Measurements from ENCODE around the gene GRIK4. TPM values are rescaled to one million over a fixed set of nuclear protein-coding genes. Genes with fewer than 3 reads are reported as not detected.

GRIK4 gene
- total RNA-seq, 1 experiment from 2014 or later, result not detected

DNA sequence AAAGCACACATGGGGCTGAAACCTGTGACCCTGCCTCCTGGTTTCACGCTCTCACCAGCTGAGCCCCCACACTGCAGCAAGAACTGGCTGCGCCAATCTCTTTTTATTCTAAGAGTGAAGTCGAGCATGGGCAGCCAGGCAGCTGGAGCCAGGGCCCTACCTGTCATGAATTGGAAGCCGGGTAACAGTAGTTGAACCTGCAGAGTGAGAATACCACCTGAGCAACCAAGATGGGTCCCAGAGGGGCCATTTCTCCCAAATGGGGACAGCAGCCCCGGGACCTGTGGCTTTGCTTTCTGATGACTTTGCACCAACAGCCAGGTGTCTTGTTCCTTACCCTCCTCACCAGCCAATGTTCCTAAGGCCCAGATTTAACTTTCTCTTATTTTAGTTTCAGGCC, 178.9 kb downstream of the GRIK4 start:
- TF ChIP-seq, protein P1, sequence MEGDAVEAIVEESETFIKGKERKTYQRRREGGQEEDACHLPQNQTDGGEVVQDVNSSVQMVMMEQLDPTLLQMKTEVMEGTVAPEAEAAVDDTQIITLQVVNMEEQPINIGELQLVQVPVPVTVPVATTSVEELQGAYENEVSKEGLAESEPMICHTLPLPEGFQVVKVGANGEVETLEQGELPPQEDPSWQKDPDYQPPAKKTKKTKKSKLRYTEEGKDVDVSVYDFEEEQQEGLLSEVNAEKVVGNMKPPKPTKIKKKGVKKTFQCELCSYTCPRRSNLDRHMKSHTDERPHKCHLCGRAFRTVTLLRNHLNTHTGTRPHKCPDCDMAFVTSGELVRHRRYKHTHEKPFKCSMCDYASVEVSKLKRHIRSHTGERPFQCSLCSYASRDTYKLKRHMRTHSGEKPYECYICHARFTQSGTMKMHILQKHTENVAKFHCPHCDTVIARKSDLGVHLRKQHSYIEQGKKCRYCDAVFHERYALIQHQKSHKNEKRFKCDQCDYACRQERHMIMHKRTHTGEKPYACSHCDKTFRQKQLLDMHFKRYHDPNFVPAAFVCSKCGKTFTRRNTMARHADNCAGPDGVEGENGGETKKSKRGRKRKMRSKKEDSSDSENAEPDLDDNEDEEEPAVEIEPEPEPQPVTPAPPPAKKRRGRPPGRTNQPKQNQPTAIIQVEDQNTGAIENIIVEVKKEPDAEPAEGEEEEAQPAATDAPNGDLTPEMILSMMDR (conservative IDR thresholded peaks at IDR 0.05), result no peak
- TF ChIP-seq EZH2 (IDR thresholded peaks at IDR 0.05; ENCODE audit: low read depth), result no peak
- Histone ChIP-seq H3K36me3 (ENCODE audit: low read depth) (no peaks in the 10 kb centered on the region), H3F3A (ENCODE audit: insufficient read depth, low read depth) (no peaks in the 10 kb centered on the region), H3K9me3 (ENCODE audit: insufficient read depth, low read depth) (peaks cover 3% of the 10 kb centered on the region; the same call in 1 of the 2 replicates), H3K4me1 (replicated peaks; ENCODE audit: insufficient read depth) (no peaks in the 10 kb centered on the region), H3K4me3 (no peak overlapping the region), H3K27ac (no peak overlapping the region), H4K20me1 (ENCODE audit: insufficient read depth) (no peaks in the 10 kb centered on the region), H3K27me3 (ENCODE audit: insufficient read depth, low read depth) (peaks cover 98% of the 10 kb centered on the region), H3K9me2 (ENCODE audit: insufficient read depth) (no peaks in the 10 kb centered on the region), H2AFZ (no peak overlapping the region), H3K4me2 (no peak overlapping the region), H3K79me2 (ENCODE audit: low read depth) (no peaks in the 10 kb centered on the region)
- DNase-seq, result no peak
- ChIA-PET POLR2A (ENCODE audit: unreplicated experiment) (no interaction called here), CTCF (no interaction called here)
- intact Hi-C loops (cut with micrococcal nuclease; ENCODE audit: unreplicated experiment), result no loop called here
- BruUV-seq (replicated peaks), result no TSS peak

DNA sequence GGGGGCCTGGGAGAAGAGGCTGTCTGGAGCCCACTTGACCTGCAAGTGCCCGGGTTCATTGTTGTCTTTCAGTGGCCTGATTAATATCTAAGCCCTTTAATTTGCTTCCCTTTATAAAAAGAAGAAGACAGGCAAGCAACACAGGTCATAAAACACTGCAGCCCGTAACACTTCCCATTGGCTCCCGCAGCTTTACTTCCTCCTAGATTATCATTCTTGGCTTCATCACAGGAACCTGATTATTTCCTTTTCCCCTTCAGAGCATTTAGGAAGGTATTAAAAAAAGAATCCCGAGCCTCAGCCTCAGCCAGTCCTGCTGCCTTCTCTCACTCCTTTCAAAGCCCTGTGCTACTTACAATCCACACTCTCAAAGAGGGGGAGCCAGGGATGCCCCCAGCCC, 183.2 kb downstream of the GRIK4 start:
- H3K4me2 ChIP-seq, result no peak overlapping the region
- TF ChIP-seq, protein P1 (conservative IDR thresholded peaks at IDR 0.05), result no peak
- TF ChIP-seq EZH2 (IDR thresholded peaks at IDR 0.05; ENCODE audit: low read depth), result no peak
- ChIA-PET POLR2A (ENCODE audit: unreplicated experiment) (no interaction called here), CTCF (no interaction called here)
- no peaks in the 10 kb centered on the region for H3K9me2 ChIP-seq (ENCODE audit: insufficient read depth)
- H3K36me3 ChIP-seq (ENCODE audit: low read depth), result no peaks in the 10 kb centered on the region
- H3F3A ChIP-seq (ENCODE audit: insufficient read depth, low read depth), result no peaks in the 10 kb centered on the region
- H3K27me3 ChIP-seq (ENCODE audit: insufficient read depth, low read depth), result peaks cover 95% of the 10 kb centered on the region
- no peaks in the 10 kb centered on the region for H3K4me1 ChIP-seq (replicated peaks; ENCODE audit: insufficient read depth)
- no peaks in the 10 kb centered on the region for H3K79me2 ChIP-seq (ENCODE audit: low read depth)
- H3K9me3 ChIP-seq (ENCODE audit: insufficient read depth, low read depth), result no peaks in the 10 kb centered on the region
- intact Hi-C loops (cut with micrococcal nuclease; ENCODE audit: unreplicated experiment), result no loop called here
- no peak overlapping the region for H3K4me3 ChIP-seq
- H3K27ac ChIP-seq, result no peak overlapping the region
- H4K20me1 ChIP-seq (ENCODE audit: insufficient read depth), result no peaks in the 10 kb centered on the region
- H2AFZ ChIP-seq, result no peak overlapping the region
- BruUV-seq (replicated peaks), result no TSS peak
- DNase-seq, result no peak

DNA sequence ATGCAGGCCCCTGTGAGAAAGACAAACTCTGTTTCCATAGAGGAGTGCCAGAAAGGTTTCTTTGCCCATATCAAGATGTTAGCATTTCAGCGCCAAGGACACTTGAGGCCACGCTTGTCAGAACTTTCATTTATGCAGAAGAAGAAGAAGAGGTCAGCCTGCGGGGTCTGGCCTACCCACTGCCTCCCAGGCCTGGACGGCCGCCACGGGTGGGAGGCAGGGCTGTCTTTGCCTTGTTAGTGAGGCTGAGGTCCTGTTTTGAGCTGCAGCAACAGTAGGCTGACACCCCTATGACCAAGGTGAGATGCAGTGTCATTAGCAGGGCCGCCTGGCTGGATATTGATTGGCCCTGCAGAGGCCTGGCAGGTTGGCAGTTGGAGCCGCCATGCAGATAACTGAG, 183.9 kb downstream of the GRIK4 start:
- intact Hi-C loops (cut with micrococcal nuclease; ENCODE audit: unreplicated experiment), result no loop called here
- no peak overlapping the region for H3K27ac ChIP-seq
- no peak overlapping the region for H2AFZ ChIP-seq
- no peak for DNase-seq
- no peaks in the 10 kb centered on the region for H3K36me3 ChIP-seq (ENCODE audit: low read depth)
- peaks cover 92% of the 10 kb centered on the region for H3K27me3 ChIP-seq (ENCODE audit: insufficient read depth, low read depth)
- no peak overlapping the region for H3K4me2 ChIP-seq
- POLR2A ChIA-PET (ENCODE audit: unreplicated experiment), result no interaction called here
- no TSS peak for BruUV-seq (replicated peaks)
- H3F3A ChIP-seq (ENCODE audit: insufficient read depth, low read depth), result no peaks in the 10 kb centered on the region
- no peaks in the 10 kb centered on the region for H3K9me2 ChIP-seq (ENCODE audit: insufficient read depth)
- no peak overlapping the region for H3K4me3 ChIP-seq
- TF ChIP-seq, protein P1 (conservative IDR thresholded peaks at IDR 0.05), result no peak
- TF ChIP-seq EZH2 (IDR thresholded peaks at IDR 0.05; ENCODE audit: low read depth), result no peak
- H3K79me2 ChIP-seq (ENCODE audit: low read depth), result no peaks in the 10 kb centered on the region
- no peaks in the 10 kb centered on the region for H3K9me3 ChIP-seq (ENCODE audit: insufficient read depth, low read depth)
- no peaks in the 10 kb centered on the region for H4K20me1 ChIP-seq (ENCODE audit: insufficient read depth)
- CTCF ChIA-PET, result no interaction called here
- no peaks in the 10 kb centered on the region for H3K4me1 ChIP-seq (replicated peaks; ENCODE audit: insufficient read depth)
